Muscle layer of duodenum (tissue), 2 donors: ENCODE measurements around the gene LRRC45.

Experiments
- H3K27ac ChIP-seq: one replicate; pipeline ENCODE4 v1.7.0; 2013; ENCODE audit warnings: mild to moderate bottlenecking, low read length
- H3K27me3 ChIP-seq: one replicate; pipeline ENCODE4 v1.7.0; 2013; ENCODE audit warnings: low read depth, mild to moderate bottlenecking, control low read depth, low read length
- H3K36me3 ChIP-seq, 2 donors: one replicate each; pipeline ENCODE4 v1.7.0; 2013; ENCODE audit warnings: low read length in 2 of 2, control low read depth in 1 of 2, mild to moderate bottlenecking in 1 of 2; ENCODE audit not compliant: insufficient read depth in 2 of 2, control insufficient read depth in 1 of 2
- H3K4me1 ChIP-seq, 2 donors: one replicate each; pipeline ENCODE4 v1.7.0; 2013; ENCODE audit warnings: low read length in 2 of 2, mild to moderate bottlenecking in 2 of 2, control low read depth in 1 of 2, moderate library complexity in 1 of 2; ENCODE audit not compliant: insufficient read depth in 2 of 2, control insufficient read depth in 1 of 2
- H3K4me3 ChIP-seq, 2 donors: one replicate each; pipeline ENCODE4 v1.7.0; 2013; ENCODE audit warnings: low read length in 2 of 2, low read depth in 1 of 2, mild to moderate bottlenecking in 1 of 2
- H3K9me3 ChIP-seq, 2 donors: one replicate each; pipeline ENCODE4 v1.7.0; 2013; ENCODE audit warnings: low read length in 2 of 2, control low read depth in 1 of 2, mild to moderate bottlenecking in 1 of 2; ENCODE audit not compliant: control insufficient read depth in 1 of 2
- donor health status: healthy.

LRRC45 gene

GRCh38 chr17:82004517-82005455 lies 18.3 kb upstream of the LRRC45 start:
- Histone ChIP-seq H3K27ac (no peak overlapping the region), H3K27me3 (no peaks in the 10 kb centered on the region), H3K4me3 (no peak overlapping the region), H3K4me1 (peaks cover 0 to 34% of the 10 kb centered on the region in 2 donors), H3K9me3 (no peaks in the 10 kb centered on the region), H3K36me3 (peaks cover 0 to 8% of the 10 kb centered on the region in 2 donors)

- Histone ChIP-seq H3K4me1 (peaks cover 0 to 34% of the 10 kb centered on the region in 2 donors), H3K27ac (no peak overlapping the region), H3K4me3 (no peak overlapping the region), H3K27me3 (no peaks in the 10 kb centered on the region), H3K36me3 (peaks cover 0 to 8% of the 10 kb centered on the region in 2 donors), H3K9me3 (no peaks in the 10 kb centered on the region)
Observed at GRCh38 chr17:82005701-82006348, 17.3 kb upstream of the LRRC45 start.

GRCh38 chr17:82006468-82007227 lies 16.5 kb upstream of the LRRC45 start:
- H3K27me3 ChIP-seq: no peaks in the 10 kb centered on the region
- H3K4me1 ChIP-seq: peaks cover 0 to 34% of the 10 kb centered on the region in 2 donors
- no peak overlapping the region for H3K27ac ChIP-seq
- peaks cover 0 to 8% of the 10 kb centered on the region in 2 donors for H3K36me3 ChIP-seq
- no peak overlapping the region for H3K4me3 ChIP-seq
- no peaks in the 10 kb centered on the region for H3K9me3 ChIP-seq

GRCh38 chr17:82007228-82007494 lies 15.9 kb upstream of the LRRC45 start:
- peaks cover 0 to 34% of the 10 kb centered on the region in 2 donors for H3K4me1 ChIP-seq
- H3K27ac ChIP-seq: no peak overlapping the region
- no peaks in the 10 kb centered on the region for H3K27me3 ChIP-seq
- H3K9me3 ChIP-seq: no peaks in the 10 kb centered on the region
- peaks cover 0 to 8% of the 10 kb centered on the region in 2 donors for H3K36me3 ChIP-seq
- no peak overlapping the region for H3K4me3 ChIP-seq

- no peaks in the 10 kb centered on the region for H3K9me3 ChIP-seq
- no peaks in the 10 kb centered on the region for H3K27me3 ChIP-seq
- H3K27ac ChIP-seq: no peak overlapping the region
- peaks cover 0 to 37% of the 10 kb centered on the region in 2 donors for H3K4me1 ChIP-seq
- no peak overlapping the region for H3K4me3 ChIP-seq
- peaks cover 0 to 8% of the 10 kb centered on the region in 2 donors for H3K36me3 ChIP-seq
Observed at GRCh38 chr17:82007495-82008257, 15.4 kb upstream of the LRRC45 start.

- no peaks in the 10 kb centered on the region for H3K9me3 ChIP-seq
- H3K4me1 ChIP-seq: peaks cover 0 to 34% of the 10 kb centered on the region in 2 donors
- peaks cover 0 to 8% of the 10 kb centered on the region in 2 donors for H3K36me3 ChIP-seq
- no peak overlapping the region for H3K4me3 ChIP-seq
- no peaks in the 10 kb centered on the region for H3K27me3 ChIP-seq
- H3K27ac ChIP-seq: no peak overlapping the region
Observed at GRCh38 chr17:82008258-82008940, 14.7 kb upstream of the LRRC45 start.

- Histone ChIP-seq H3K36me3 (peaks cover 0 to 8% of the 10 kb centered on the region in 2 donors), H3K4me1 (peaks cover 0 to 29% of the 10 kb centered on the region in 2 donors), H3K27me3 (no peaks in the 10 kb centered on the region), H3K27ac (no peak overlapping the region), H3K4me3 (no peak overlapping the region), H3K9me3 (no peaks in the 10 kb centered on the region)
Observed at GRCh38 chr17:82008941-82009405, 14.1 kb upstream of the LRRC45 start.

- peaks cover 0 to 8% of the 10 kb centered on the region in 2 donors for H3K36me3 ChIP-seq
- no peaks in the 10 kb centered on the region for H3K27me3 ChIP-seq
- peaks cover 0 to 25% of the 10 kb centered on the region in 2 donors for H3K4me1 ChIP-seq
- H3K4me3 ChIP-seq: no peak overlapping the region
- no peaks in the 10 kb centered on the region for H3K9me3 ChIP-seq
- H3K27ac ChIP-seq: no peak overlapping the region
Observed at GRCh38 chr17:82009413-82009812, 13.7 kb upstream of the LRRC45 start.

GRCh38 chr17:82010575-82011525 lies 12.3 kb upstream of the LRRC45 start:
- Histone ChIP-seq H3K27me3 (no peaks in the 10 kb centered on the region), H3K4me1 (peaks cover 0 to 19% of the 10 kb centered on the region in 2 donors), H3K27ac (no peak overlapping the region), H3K36me3 (peaks cover 0 to 8% of the 10 kb centered on the region in 2 donors), H3K4me3 (no peak overlapping the region), H3K9me3 (no peaks in the 10 kb centered on the region)
